WTC11 (cell line): Measurements from ENCODE around the gene LYPLA2. TPM values are rescaled to one million over a fixed set of nuclear protein-coding genes. Genes with fewer than 3 reads are reported as not detected.

Source experiments
- ATAC-seq: fragments of 200-7000 bp; cut with Tn5 transposase; 2 replicates; pipeline ENCODE4 v1.10.0; 2021; ENCODE audit warnings: mild to moderate bottlenecking, moderate library complexity
- CTCF ChIA-PET: fragments of 300-600 bp; sonication (Branson Sonifier 250); formaldehyde crosslinking; loops from one replicate; lab custom pipeline; 2021; ENCODE audit warnings: antibody characterized with exemption; lab: Charles Lee
- POLR2A ChIA-PET: fragments of 350-600 bp; sonication (Branson Sonifier 250); formaldehyde crosslinking; loops from one replicate; lab custom pipeline; 2021; ENCODE audit warnings: antibody characterized with exemption; lab: Charles Lee
- DNase-seq: peaks from one replicate; pipeline ENCODE4 v3.0.0; 2021; ENCODE audit warnings: low spot score
- H3K27ac Mint-ChIP-seq: 2 replicates; pipeline ENCODE4 v1.8.0; 2021; ENCODE audit warnings: mixed read lengths
- H3K27me3 Mint-ChIP-seq: 2 replicates; pipeline ENCODE4 v1.8.0; 2021; ENCODE audit warnings: low read depth, mild to moderate bottlenecking, moderate library complexity, mixed read lengths
- H3K36me3 Mint-ChIP-seq: 2 replicates; pipeline ENCODE4 v1.8.0; 2021; ENCODE audit warnings: mixed read lengths
- H3K4me1 Mint-ChIP-seq: 2 replicates; pipeline ENCODE4 v1.8.0; 2022; ENCODE audit warnings: mixed read lengths
- H3K4me3 Mint-ChIP-seq: 2 replicates; pipeline ENCODE4 v1.8.0; 2021; ENCODE audit warnings: mild to moderate bottlenecking, moderate library complexity, mixed read lengths
- H3K9me3 Mint-ChIP-seq: 2 replicates; pipeline ENCODE4 v1.8.0; 2021; ENCODE audit warnings: mixed read lengths
- ATF3 ChIP-seq: sonication (generic); formaldehyde crosslinking; conservative IDR thresholded peaks from 2 replicates; pipeline ENCODE4 v1.8.1; 2022; ENCODE audit warnings: mild to moderate bottlenecking, missing genetic modification reagents
- CBFB ChIP-seq: sonication (generic); formaldehyde crosslinking; IDR thresholded peaks from 2 replicates; pipeline ENCODE4 v1.8.1; 2022; ENCODE audit warnings: mild to moderate bottlenecking, low read depth, missing genetic modification reagents
- CDX4 ChIP-seq: fragments of 250-450 bp; sonication (Bioruptor Pico); IDR thresholded peaks from 2 replicates; pipeline ENCODE4 v1.9.0; 2021; ENCODE audit warnings: moderate library complexity, mild to moderate bottlenecking, inconsistent platforms, borderline replicate concordance
- ERG ChIP-seq: fragments of 250-450 bp; sonication (Bioruptor Pico); IDR thresholded peaks from 2 replicates; pipeline ENCODE4 v1.8.0; 2021; ENCODE audit warnings: mild to moderate bottlenecking
- ETV6 ChIP-seq: sonication (generic); formaldehyde crosslinking; IDR thresholded peaks from 2 replicates; pipeline ENCODE4 v1.8.1; 2022; ENCODE audit warnings: mild to moderate bottlenecking, missing genetic modification reagents
- FOXJ3 ChIP-seq: sonication (generic); formaldehyde crosslinking; IDR thresholded peaks from 2 replicates; pipeline ENCODE4 v1.9.0; 2021; ENCODE audit warnings: missing genetic modification reagents, mild to moderate bottlenecking, borderline replicate concordance
- GTF2I ChIP-seq: fragments of 250-450 bp; sonication (Bioruptor Pico); conservative IDR thresholded peaks from 2 replicates; pipeline ENCODE4 v1.4.0; 2021; ENCODE audit warnings: mild to moderate bottlenecking
- IRF1 ChIP-seq: sonication (generic); formaldehyde crosslinking; IDR thresholded peaks from 2 replicates; pipeline ENCODE4 v1.8.0; 2023; ENCODE audit warnings: missing genetic modification reagents
- KAT7 ChIP-seq: sonication (generic); formaldehyde crosslinking; IDR thresholded peaks from 2 replicates; pipeline ENCODE4 v1.8.1; 2023; ENCODE audit warnings: missing genetic modification reagents, mild to moderate bottlenecking, borderline replicate concordance
- MAX ChIP-seq: sonication (generic); formaldehyde crosslinking; IDR thresholded peaks from 2 replicates; pipeline ENCODE4 v1.8.0; 2022; ENCODE audit warnings: mild to moderate bottlenecking, missing genetic modification reagents
- NFYB ChIP-seq: sonication (generic); formaldehyde crosslinking; conservative IDR thresholded peaks from 2 replicates; pipeline ENCODE4 v1.8.0; 2022; ENCODE audit warnings: low read depth, missing genetic modification reagents
- OVOL2 ChIP-seq: fragments of 250-450 bp; sonication (Bioruptor Pico); IDR thresholded peaks from 2 replicates; pipeline ENCODE4 v1.9.0; 2021; ENCODE audit warnings: mild to moderate bottlenecking, borderline replicate concordance
- SMAD3 ChIP-seq: sonication (generic); formaldehyde crosslinking; IDR thresholded peaks from 2 replicates; pipeline ENCODE4 v1.8.0; 2022; ENCODE audit warnings: missing genetic modification reagents, mild to moderate bottlenecking, borderline replicate concordance
- SMAD4 ChIP-seq: sonication (generic); formaldehyde crosslinking; IDR thresholded peaks from 2 replicates; pipeline ENCODE4 v1.8.0; 2022; ENCODE audit warnings: mild to moderate bottlenecking, missing genetic modification reagents
- STAT6 ChIP-seq: sonication (generic); formaldehyde crosslinking; conservative IDR thresholded peaks from 2 replicates; pipeline ENCODE4 v1.8.1; 2023; ENCODE audit warnings: mild to moderate bottlenecking, low read depth, missing genetic modification reagents, moderate library complexity
- TP53 ChIP-seq: sonication (generic); formaldehyde crosslinking; IDR thresholded peaks from 2 replicates; pipeline ENCODE4 v1.8.1; 2023; ENCODE audit warnings: mild to moderate bottlenecking, missing genetic modification reagents
- ZBTB21 ChIP-seq: sonication (generic); formaldehyde crosslinking; IDR thresholded peaks from 2 replicates; pipeline ENCODE4 v1.8.1; 2023; ENCODE audit warnings: mild to moderate bottlenecking, missing genetic modification reagents, borderline replicate concordance
- ZNF532 ChIP-seq: fragments of 250-450 bp; sonication (Bioruptor Pico); IDR thresholded peaks from 2 replicates; pipeline ENCODE4 v1.9.0; 2021; ENCODE audit warnings: mild to moderate bottlenecking, borderline replicate concordance
- ZSCAN18 ChIP-seq: fragments of 250-450 bp; sonication (Bioruptor Pico); IDR thresholded peaks from 2 replicates; pipeline ENCODE4 v2.1.2; 2022; ENCODE audit warnings: mild to moderate bottlenecking, moderate library complexity
- total RNA-seq: library from RNA; stranded (reverse); gene quantifications from 3 replicates; pipeline ENCODE4 v1.2.3, GENCODE V29; 2021

Gene LYPLA2
- total RNA-seq, 1 experiment from 2014 or later = 164 TPM

GRCh38 chr1:23806280-23806679, 15.3 kb downstream of the LYPLA2 start:
- peaks cover 14% of the 10 kb centered on the region for H3K27me3 Mint-ChIP-seq
- CTCF ChIA-PET = interaction anchor here (0.6 to 1.6 kb wide), 4 partner anchors 34 to 148 kb away, joined by 3 to 5 read pairs (median 4); no protein-coding TSS in a partner anchor
- POLR2A ChIA-PET = no interaction called here
- TF ChIP-seq TP53 (no peak), KAT7 (CRISPR knock-in tag) (no peak), ATF3 (no peak), CDX4 (CRISPR knock-in tag) (no peak), GTF2I (CRISPR knock-in tag) (no peak), ERG (CRISPR knock-in tag) (no peak), SMAD3 (CRISPR knock-in tag) (no peak), NFYB (CRISPR knock-in tag) (no peak), MAX (no peak), SMAD4 (CRISPR knock-in tag) (no peak), OVOL2 (CRISPR knock-in tag) (no peak), ZNF532 (CRISPR knock-in tag) (no peak), ETV6 (no peak), ZBTB21 (CRISPR knock-in tag) (no peak), ZSCAN18 (CRISPR knock-in tag) (no peak), STAT6 (no peak), IRF1 (CRISPR knock-in tag) (no peak), CBFB (no peak), FOXJ3 (no peak)
- ATAC-seq (no peak), DNase-seq (no peak)
- no peak overlapping the region for H3K27ac Mint-ChIP-seq
- no peak overlapping the region for H3K4me3 Mint-ChIP-seq
- H3K36me3 Mint-ChIP-seq = no peaks in the 10 kb centered on the region
- peaks cover 10% of the 10 kb centered on the region for H3K4me1 Mint-ChIP-seq
- H3K9me3 Mint-ChIP-seq = no peaks in the 10 kb centered on the region
